Prostate gland (tissue), 2 donors: ENCODE results near the gene CHI3L1.

Experiments used
- CTCF ChIP-seq, 4 experiments: fragments of 200-600 bp in 2 of 4; fragments of 450-650 bp in 2 of 4; sonication (generic) in 2 of 4; IDR thresholded peaks; 1 replicate in 3 of 4; 2 replicates in 1 of 4; pipeline ENCODE4 v1.5.1; 2016 to 2019; ENCODE audit warnings: antibody characterized with exemption in 4 of 4, mild to moderate bottlenecking in 2 of 4, moderate library complexity in 2 of 4
- POLR2A ChIP-seq: fragments of 450-650 bp; IDR thresholded peaks from one replicate; pipeline ENCODE4 v1.6.1; 2016; ENCODE audit warnings: antibody characterized with exemption, mild to moderate bottlenecking

GRCh38 chr1:203176273-203177035 is 10.1 kb downstream of the CHI3L1 start:
- no peak for TF ChIP-seq CTCF (IDR thresholded peaks at IDR 0.05)
- TF ChIP-seq POLR2A, result no peak
